ENCODE measurements around the gene CLMN. TPM values are rescaled to one million over a fixed set of nuclear protein-coding genes. Genes with fewer than 3 reads are reported as not detected.

Gene CLMN
- total RNA-seq, 1 donor from 2014 or later = 117 TPM

GRCh38 chr14:95321693-95322455, 2.2 kb upstream of the CLMN start:
- Mint-ChIP-seq H3K4me1 (peaks cover 48% of the 10 kb centered on the region), H3K4me3 (peak overlapping the region; percentile 18), H3K9me3 (no peaks in the 10 kb centered on the region), H3K27ac (peak overlapping the region; percentile 78), H3K27me3 (ENCODE audit: low read depth) (no peaks in the 10 kb centered on the region), H3K36me3 (no peaks in the 10 kb centered on the region)
- DNase-seq (ENCODE audit: low spot score in 2 of 2, unreplicated experiment in 2 of 2) = no peak
- no peak for TF ChIP-seq CTCF (IDR thresholded peaks at IDR 0.05; ENCODE audit: unreplicated experiment)

GRCh38 chr14:95320955-95321600, 1.4 kb upstream of the CLMN start:
- H3K9me3 Mint-ChIP-seq = no peaks in the 10 kb centered on the region
- no peak for DNase-seq (ENCODE audit: low spot score in 2 of 2, unreplicated experiment in 2 of 2)
- no peak for TF ChIP-seq CTCF (IDR thresholded peaks at IDR 0.05; ENCODE audit: unreplicated experiment)
- peak overlapping the region; percentile 78 for H3K27ac Mint-ChIP-seq
- no peaks in the 10 kb centered on the region for H3K27me3 Mint-ChIP-seq (ENCODE audit: low read depth)
- H3K4me3 Mint-ChIP-seq = peak overlapping the region; percentile 74
- H3K36me3 Mint-ChIP-seq = no peaks in the 10 kb centered on the region
- H3K4me1 Mint-ChIP-seq = peaks cover 56% of the 10 kb centered on the region

DNA sequence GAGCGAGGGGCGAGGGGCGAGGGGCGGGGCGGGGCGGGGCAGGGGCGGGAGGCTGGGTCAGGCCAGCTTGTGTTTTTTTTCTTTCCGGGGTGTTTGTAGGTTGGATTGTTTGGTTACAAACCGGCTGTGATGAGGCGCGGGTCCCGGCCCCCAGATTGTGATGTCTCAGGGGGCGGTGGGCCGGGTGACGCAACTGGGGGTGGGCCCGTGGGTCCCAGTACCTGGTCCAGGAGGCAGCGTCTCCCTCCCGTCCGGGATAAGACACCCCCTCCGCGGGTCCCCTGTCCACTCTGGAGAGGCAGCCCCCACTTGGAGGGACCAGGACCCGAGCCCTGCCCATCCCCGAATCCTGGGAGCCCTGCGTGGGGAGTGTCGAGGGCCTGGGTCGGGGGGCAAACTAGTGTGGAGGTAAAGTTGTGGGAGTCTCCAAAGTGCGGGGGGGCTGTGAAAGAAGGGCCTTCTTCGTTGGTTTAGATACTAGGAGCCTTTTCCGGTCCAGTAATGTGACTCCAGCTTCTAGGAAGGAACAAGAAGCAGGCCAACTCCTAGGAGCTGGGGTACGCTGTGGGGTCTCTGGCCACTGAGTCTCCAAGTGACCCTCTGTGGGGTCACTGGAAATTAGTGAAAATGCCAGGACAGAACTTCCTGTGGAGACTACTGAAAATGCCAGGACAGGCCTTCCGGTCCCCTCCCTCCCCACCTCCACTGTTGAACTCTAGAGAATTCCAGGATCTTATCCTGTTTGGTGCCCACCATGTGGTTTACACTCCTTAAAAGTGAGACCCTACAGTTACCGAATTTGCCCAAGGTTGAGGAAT, 579 bp upstream of the CLMN start:
- no peaks in the 10 kb centered on the region for H3K9me3 Mint-ChIP-seq

GRCh38 chr14:95318399-95319311, 1.1 kb downstream of the CLMN start:
- TF ChIP-seq CTCF (IDR thresholded peaks at IDR 0.05; ENCODE audit: unreplicated experiment) = no peak
- H3K4me1 Mint-ChIP-seq = peaks cover 76% of the 10 kb centered on the region
- peak overlapping the region; percentile 82 for H3K27ac Mint-ChIP-seq
- H3K27me3 Mint-ChIP-seq (ENCODE audit: low read depth) = no peaks in the 10 kb centered on the region
- no peaks in the 10 kb centered on the region for H3K9me3 Mint-ChIP-seq
- peak overlapping the region; percentile 88 for H3K4me3 Mint-ChIP-seq
- DNase-seq (ENCODE audit: low spot score in 2 of 2, unreplicated experiment in 2 of 2) = no peak
- H3K36me3 Mint-ChIP-seq = no peaks in the 10 kb centered on the region

More for the DNA sequence above, 579 bp upstream of the CLMN start:
- Mint-ChIP-seq H3K27me3 (ENCODE audit: low read depth) (no peaks in the 10 kb centered on the region), H3K4me3 (peak overlapping the region; percentile 74), H3K36me3 (no peaks in the 10 kb centered on the region), H3K27ac (peak overlapping the region; percentile 78), H3K4me1 (peaks cover 62% of the 10 kb centered on the region)
- DNase-seq (ENCODE audit: low spot score in 2 of 2, unreplicated experiment in 2 of 2) = peak in 1 of 2 experiments; percentile 61
- no peak for TF ChIP-seq CTCF (IDR thresholded peaks at IDR 0.05; ENCODE audit: unreplicated experiment)

- H3K36me3 Mint-ChIP-seq = no peaks in the 10 kb centered on the region
- H3K4me3 Mint-ChIP-seq = peak overlapping the region; percentile 88
- no peak for TF ChIP-seq CTCF (IDR thresholded peaks at IDR 0.05; ENCODE audit: unreplicated experiment)
- H3K9me3 Mint-ChIP-seq = no peaks in the 10 kb centered on the region
- H3K27me3 Mint-ChIP-seq (ENCODE audit: low read depth) = no peaks in the 10 kb centered on the region
- peak overlapping the region; percentile 82 for H3K27ac Mint-ChIP-seq
- peaks cover 81% of the 10 kb centered on the region for H3K4me1 Mint-ChIP-seq
- no peak for DNase-seq (ENCODE audit: low spot score in 2 of 2, unreplicated experiment in 2 of 2)
Observed at GRCh38 chr14:95317817-95318343, 1.8 kb downstream of the CLMN start.

Measured in mesothelial cell of epicardium (in vitro differentiated cells).